Measurements from ENCODE around the gene BHLHE40. TPM values are rescaled to one million over a fixed set of nuclear protein-coding genes. Genes with fewer than 3 reads are reported as not detected.

The BHLHE40 gene
- total RNA-seq, 1 experiment from 2014 or later = 81.6 TPM

GRCh38 chr3:4949004-4949403 is 30.2 kb upstream of the BHLHE40 start:
- H3K9ac ChIP-seq (ENCODE audit: low read length) = no peak overlapping the region
- no peaks in the 10 kb centered on the region for H3K4me1 ChIP-seq (ENCODE audit: control insufficient read depth in 1 of 2, insufficient read depth in 2 of 2, low read length in 2 of 2)
- H3K79me2 ChIP-seq (ENCODE audit: insufficient read depth, low read length) = no peaks in the 10 kb centered on the region
- H3K36me3 ChIP-seq (ENCODE audit: control insufficient read depth in 1 of 2, insufficient read depth in 2 of 2, low read length in 2 of 2) = no peaks in the 10 kb centered on the region
- no peaks in the 10 kb centered on the region for H3K27me3 ChIP-seq (ENCODE audit: insufficient read depth, low read length)
- ChIA-PET RAD21 (ENCODE audit: low non-redundant PET in 1 of 2, low total read pairs in 2 of 2, uncharacterized antibody in 2 of 2, unreplicated experiment in 2 of 2) (no interaction called here), CTCF (interaction anchor here (0.6 to 1.3 kb wide), 2 partner anchors 8 to 27 kb away, joined by 3 to 5 read pairs; no protein-coding TSS in a partner anchor), POLR2A (no interaction called here)
- intact Hi-C loops (cut with micrococcal nuclease) = no loop called here
- no TSS peak for BruUV-seq (replicated peaks)
- H4K20me1 ChIP-seq (ENCODE audit: insufficient read depth) = no peaks in the 10 kb centered on the region
- ATAC-seq (no peak), DNase-seq (ENCODE audit: low read depth, low spot score) (no peak)
- no peak overlapping the region for H3K27ac ChIP-seq (ENCODE audit: low read depth, low read length)
- H3K9me3 ChIP-seq (ENCODE audit: control insufficient read depth in 1 of 2, insufficient read depth in 1 of 2, low read depth in 1 of 2, low read length in 2 of 2) = no peaks in the 10 kb centered on the region
- H3K4me2 ChIP-seq (ENCODE audit: low read length) = no peak overlapping the region
- TF ChIP-seq CEBPB (IDR thresholded peaks at IDR 0.05; ENCODE audit: low read depth) (peak; percentile 36; the same call in 1 of the 2 replicates), RAD21 (IDR thresholded peaks at IDR 0.05; ENCODE audit: low read depth) (no peak)
- H3K9me2 ChIP-seq (ENCODE audit: insufficient read depth) = no peaks in the 10 kb centered on the region
- no peak overlapping the region for H2AFZ ChIP-seq (ENCODE audit: low read depth, low read length, poor library complexity, severe bottlenecking)
- H3K4me3 ChIP-seq (replicated peaks in 1 of 2; ENCODE audit: low read depth in 1 of 2, low read length in 2 of 2) = no peak overlapping the region

- Histone ChIP-seq H3K27ac (ENCODE audit: low read depth, low read length) (no peak overlapping the region), H3K9me2 (ENCODE audit: insufficient read depth) (no peaks in the 10 kb centered on the region), H3K9me3 (ENCODE audit: control insufficient read depth in 1 of 2, insufficient read depth in 1 of 2, low read depth in 1 of 2, low read length in 2 of 2) (no peaks in the 10 kb centered on the region), H3K4me1 (ENCODE audit: control insufficient read depth in 1 of 2, insufficient read depth in 2 of 2, low read length in 2 of 2) (no peaks in the 10 kb centered on the region), H4K20me1 (ENCODE audit: insufficient read depth) (no peaks in the 10 kb centered on the region), H2AFZ (ENCODE audit: low read depth, low read length, poor library complexity, severe bottlenecking) (no peak overlapping the region), H3K36me3 (ENCODE audit: control insufficient read depth in 1 of 2, insufficient read depth in 2 of 2, low read length in 2 of 2) (no peaks in the 10 kb centered on the region), H3K4me2 (ENCODE audit: low read length) (no peak overlapping the region), H3K4me3 (replicated peaks in 1 of 2; ENCODE audit: low read depth in 1 of 2, low read length in 2 of 2) (no peak overlapping the region), H3K27me3 (ENCODE audit: insufficient read depth, low read length) (no peaks in the 10 kb centered on the region), H3K79me2 (ENCODE audit: insufficient read depth, low read length) (no peaks in the 10 kb centered on the region), H3K9ac (ENCODE audit: low read length) (no peak overlapping the region)
- RAD21 ChIA-PET (ENCODE audit: low non-redundant PET in 1 of 2, low total read pairs in 2 of 2, uncharacterized antibody in 2 of 2, unreplicated experiment in 2 of 2) = no interaction called here
- CTCF ChIA-PET = interaction anchor here (1.3 kb wide), 1 partner anchor 27 kb away, joined by 5 read pairs; no protein-coding TSS in a partner anchor
- TF ChIP-seq JUND (IDR thresholded peaks at IDR 0.05) (no peak), ELF1 (IDR thresholded peaks at IDR 0.05; ENCODE audit: borderline replicate concordance, low read depth) (no peak), ZFX (IDR thresholded peaks at IDR 0.05) (no peak), RAD21 (IDR thresholded peaks at IDR 0.05; ENCODE audit: low read depth) (no peak), EGR1 (IDR thresholded peaks at IDR 0.05; ENCODE audit: low read depth) (no peak), POLR2AphosphoS5 (IDR thresholded peaks at IDR 0.05; ENCODE audit: low read depth, low read length) (no peak), REST (IDR thresholded peaks at IDR 0.05; ENCODE audit: low read depth) (no peak), FOSL1 (IDR thresholded peaks at IDR 0.05; ENCODE audit: low read depth) (no peak), SIN3A (IDR thresholded peaks at IDR 0.05; ENCODE audit: low read depth) (no peak), ZNF274 (IDR thresholded peaks at IDR 0.05; ENCODE audit: low read depth, low read length) (no peak), POLR2A (IDR thresholded peaks at IDR 0.05; ENCODE audit: borderline replicate concordance, extremely low read depth, insufficient read depth, insufficient read length) (no peak), TCF7L2 (IDR thresholded peaks at IDR 0.05; ENCODE audit: borderline replicate concordance, extremely low read depth, insufficient read depth, insufficient read length) (no peak), ATF3 (IDR thresholded peaks at IDR 0.05) (no peak), CBX3 (IDR thresholded peaks at IDR 0.05; ENCODE audit: low read depth) (no peak), CTCF (IDR thresholded peaks at IDR 0.05 in 2 of 3, conservative IDR thresholded peaks at IDR 0.05 in 1 of 3; ENCODE audit: borderline replicate concordance in 1 of 3, insufficient read depth in 1 of 3, low read depth in 2 of 3, low read length in 2 of 3) (no peak), CEBPB (IDR thresholded peaks at IDR 0.05; ENCODE audit: low read depth) (no peak), SP1 (IDR thresholded peaks at IDR 0.05; ENCODE audit: low read depth) (no peak), EZH2phosphoT487 (IDR thresholded peaks at IDR 0.05; ENCODE audit: borderline replicate concordance) (no peak)
- DNase-seq (ENCODE audit: low read depth, low spot score) (no peak), ATAC-seq (no peak)
- POLR2A ChIA-PET = no interaction called here
- BruUV-seq (replicated peaks) = no TSS peak
- intact Hi-C loops (cut with micrococcal nuclease) = no loop called here
These were observed 29.6 kb upstream of the BHLHE40 start for GRCh38 chr3:4949659-4950058.

Measured in HCT116 (cell line).